Panc1 (cell line): ENCODE data around the gene CSTPP1. TPM values are rescaled to one million over a fixed set of nuclear protein-coding genes. Genes with fewer than 3 reads are reported as not detected.

Experiments used
- ATAC-seq: fragments of 200-7000 bp; cut with Tn5 transposase; 2 replicates; pipeline ENCODE4 v1.9.1; 2020; ENCODE audit warnings: mild to moderate bottlenecking, moderate library complexity
- BruUV-seq: library from RNA; stranded (reverse); fragments of 400-500 nt; replicated peaks from 2 replicates; lab custom pipeline; 2021; lab: Mats Ljungman, UMichigan
- CTCF ChIA-PET: fragments of 300-600 bp; sonication (Branson Sonifier 250); formaldehyde crosslinking; loops from one replicate; lab custom pipeline; 2022; ENCODE audit warnings: antibody characterized with exemption; lab: Charles Lee
- POLR2A ChIA-PET: fragments of 300-600 bp; sonication (Branson Sonifier 250); formaldehyde crosslinking; loops from one replicate; lab custom pipeline; 2022; ENCODE audit warnings: antibody characterized with exemption; lab: Charles Lee
- DNase-seq: peaks from one replicate; pipeline ENCODE4 v3.0.0-alpha.2; 2010; ENCODE audit warnings: low read depth, low spot score
- H3K27ac ChIP-seq: 2 replicates; pipeline ENCODE4 v1.5.1; 2011; ENCODE audit warnings: mild to moderate bottlenecking, low read length, inconsistent platforms
- H3K27me3 ChIP-seq: fragments of 200-500 bp; sonication (Bioruptor generic); 2 replicates; pipeline ENCODE4 v1.6.0; 2014; ENCODE audit warnings: low read length, inconsistent platforms; ENCODE audit not compliant: control insufficient read depth, insufficient read depth
- H3K36me3 ChIP-seq: fragments of 200-500 bp; sonication (Bioruptor generic); 2 replicates; pipeline ENCODE4 v1.5.1; 2014; ENCODE audit warnings: inconsistent platforms, mild to moderate bottlenecking, low read length, moderate library complexity; ENCODE audit not compliant: control insufficient read depth, insufficient read depth
- H3K4me1 ChIP-seq: 2 replicates; pipeline ENCODE4 v1.5.1; 2011; ENCODE audit warnings: inconsistent platforms, mild to moderate bottlenecking, low read length, moderate library complexity; ENCODE audit not compliant: control insufficient read depth, insufficient read depth
- H3K4me3 ChIP-seq, 2 experiments: 2 replicates each; pipeline ENCODE4 v1.5.1; 2011 to 2012; ENCODE audit warnings: low read depth in 2 of 2, low read length in 2 of 2, mild to moderate bottlenecking in 2 of 2, inconsistent platforms in 1 of 2, moderate library complexity in 1 of 2
- H3K9me3 ChIP-seq: fragments of 200-500 bp; sonication (Bioruptor generic); 2 replicates; pipeline ENCODE4 v1.5.1; 2014; ENCODE audit warnings: low read depth, mild to moderate bottlenecking, inconsistent platforms, low read length, moderate library complexity; ENCODE audit not compliant: control insufficient read depth, insufficient read depth
- POLR2AphosphoS5 ChIP-seq: IDR thresholded peaks from 2 replicates; pipeline ENCODE4 v1.6.1; 2012; ENCODE audit warnings: mild to moderate bottlenecking, low read depth, low read length, moderate library complexity
- SIN3A ChIP-seq: IDR thresholded peaks from 2 replicates; pipeline ENCODE4 v1.6.1; 2012; ENCODE audit warnings: low read depth, mild to moderate bottlenecking, low read length, moderate library complexity, borderline replicate concordance; ENCODE audit not compliant: insufficient read depth
- TCF7L2 ChIP-seq: IDR thresholded peaks from 2 replicates; pipeline ENCODE4 v1.6.1; 2011; ENCODE audit warnings: mild to moderate bottlenecking, low read depth, low read length, inconsistent platforms
- in situ Hi-C: cut with HindIII; loops from 2 replicates; pipeline ENCODE4 v1.10.0; 2016; ENCODE audit warnings: low sequenced_read_pairs, low pct_unique_long_range_greater_than_20kb
- intact Hi-C: fragments of 100-400 bp; cut with micrococcal nuclease; formaldehyde crosslinking; loops from one replicate; pipeline ENCODE4 v1.10.0; 2022; ENCODE audit not compliant: unreplicated experiment
- total RNA-seq: library from RNA; stranded (reverse); gene quantifications from one replicate; pipeline ENCODE4 v1.2.1, GENCODE V29; 2021; ENCODE audit not compliant: unreplicated experiment
- TF ChIP-seq, protein P1 (sequence below): fragments of 450-650 bp; IDR thresholded peaks from 2 replicates; pipeline ENCODE4 v1.5.1; 2017; ENCODE audit warnings: mild to moderate bottlenecking
- TF ChIP-seq, protein P2 (sequence below), 2 experiments: IDR thresholded peaks; 2 replicates each; pipeline ENCODE4 v1.6.1; 2011 to 2012; ENCODE audit warnings: low read depth in 2 of 2, control low read depth in 1 of 2, low read length in 1 of 2, mild to moderate bottlenecking in 1 of 2, moderate library complexity in 1 of 2; ENCODE audit not compliant: insufficient read depth in 1 of 2

Gene CSTPP1
- total RNA-seq, 1 experiment from 2014 or later: 29.0 TPM

DNA sequence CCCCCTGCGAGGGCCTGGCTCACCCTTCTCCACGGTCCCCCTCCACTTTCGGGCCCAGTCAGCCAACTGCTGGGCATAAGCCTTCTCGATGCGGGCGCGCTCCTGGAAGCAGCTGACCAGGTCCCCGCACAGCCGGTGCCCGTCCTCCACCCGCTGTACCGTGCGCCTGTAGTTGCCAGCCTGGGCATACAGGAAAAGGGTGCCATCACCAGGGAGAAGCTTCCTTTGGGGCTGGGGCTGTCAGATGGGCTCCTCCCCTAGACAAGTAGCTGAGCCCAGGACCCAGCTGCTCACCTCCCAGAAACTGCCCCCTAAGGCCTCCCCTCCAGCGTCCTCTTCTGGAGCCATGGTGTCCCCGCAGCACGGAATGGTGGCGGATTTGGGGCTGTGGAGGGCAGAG, 245.8 kb downstream of the CSTPP1 start:
- DNase-seq (no peak), ATAC-seq (no peak)
- no TSS peak for BruUV-seq
- intact Hi-C loops (no loop called here), in situ Hi-C loops (no loop called here)
- Histone ChIP-seq H3K27me3 (no peaks in the 10 kb centered on the region), H3K9me3 (no peaks in the 10 kb centered on the region), H3K4me3 (no peak overlapping the region), H3K27ac (no peak overlapping the region), H3K4me1 (peaks cover 19% of the 10 kb centered on the region), H3K36me3 (no peaks in the 10 kb centered on the region)
- CTCF ChIA-PET: interaction anchor here (0.6 kb wide), 1 partner anchor 19 kb away, joined by 5 read pairs; no protein-coding TSS in a partner anchor
- POLR2A ChIA-PET: interaction anchor here (1.0 kb wide), 1 partner anchor 32 kb away, joined by 6 read pairs; the partner anchor contains the start of gene DDB2
- no peak for TF ChIP-seq TCF7L2
- no peak for TF ChIP-seq POLR2AphosphoS5
- TF ChIP-seq, protein P1, sequence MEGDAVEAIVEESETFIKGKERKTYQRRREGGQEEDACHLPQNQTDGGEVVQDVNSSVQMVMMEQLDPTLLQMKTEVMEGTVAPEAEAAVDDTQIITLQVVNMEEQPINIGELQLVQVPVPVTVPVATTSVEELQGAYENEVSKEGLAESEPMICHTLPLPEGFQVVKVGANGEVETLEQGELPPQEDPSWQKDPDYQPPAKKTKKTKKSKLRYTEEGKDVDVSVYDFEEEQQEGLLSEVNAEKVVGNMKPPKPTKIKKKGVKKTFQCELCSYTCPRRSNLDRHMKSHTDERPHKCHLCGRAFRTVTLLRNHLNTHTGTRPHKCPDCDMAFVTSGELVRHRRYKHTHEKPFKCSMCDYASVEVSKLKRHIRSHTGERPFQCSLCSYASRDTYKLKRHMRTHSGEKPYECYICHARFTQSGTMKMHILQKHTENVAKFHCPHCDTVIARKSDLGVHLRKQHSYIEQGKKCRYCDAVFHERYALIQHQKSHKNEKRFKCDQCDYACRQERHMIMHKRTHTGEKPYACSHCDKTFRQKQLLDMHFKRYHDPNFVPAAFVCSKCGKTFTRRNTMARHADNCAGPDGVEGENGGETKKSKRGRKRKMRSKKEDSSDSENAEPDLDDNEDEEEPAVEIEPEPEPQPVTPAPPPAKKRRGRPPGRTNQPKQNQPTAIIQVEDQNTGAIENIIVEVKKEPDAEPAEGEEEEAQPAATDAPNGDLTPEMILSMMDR: no peak
- TF ChIP-seq SIN3A: no peak
- TF ChIP-seq, protein P2, sequence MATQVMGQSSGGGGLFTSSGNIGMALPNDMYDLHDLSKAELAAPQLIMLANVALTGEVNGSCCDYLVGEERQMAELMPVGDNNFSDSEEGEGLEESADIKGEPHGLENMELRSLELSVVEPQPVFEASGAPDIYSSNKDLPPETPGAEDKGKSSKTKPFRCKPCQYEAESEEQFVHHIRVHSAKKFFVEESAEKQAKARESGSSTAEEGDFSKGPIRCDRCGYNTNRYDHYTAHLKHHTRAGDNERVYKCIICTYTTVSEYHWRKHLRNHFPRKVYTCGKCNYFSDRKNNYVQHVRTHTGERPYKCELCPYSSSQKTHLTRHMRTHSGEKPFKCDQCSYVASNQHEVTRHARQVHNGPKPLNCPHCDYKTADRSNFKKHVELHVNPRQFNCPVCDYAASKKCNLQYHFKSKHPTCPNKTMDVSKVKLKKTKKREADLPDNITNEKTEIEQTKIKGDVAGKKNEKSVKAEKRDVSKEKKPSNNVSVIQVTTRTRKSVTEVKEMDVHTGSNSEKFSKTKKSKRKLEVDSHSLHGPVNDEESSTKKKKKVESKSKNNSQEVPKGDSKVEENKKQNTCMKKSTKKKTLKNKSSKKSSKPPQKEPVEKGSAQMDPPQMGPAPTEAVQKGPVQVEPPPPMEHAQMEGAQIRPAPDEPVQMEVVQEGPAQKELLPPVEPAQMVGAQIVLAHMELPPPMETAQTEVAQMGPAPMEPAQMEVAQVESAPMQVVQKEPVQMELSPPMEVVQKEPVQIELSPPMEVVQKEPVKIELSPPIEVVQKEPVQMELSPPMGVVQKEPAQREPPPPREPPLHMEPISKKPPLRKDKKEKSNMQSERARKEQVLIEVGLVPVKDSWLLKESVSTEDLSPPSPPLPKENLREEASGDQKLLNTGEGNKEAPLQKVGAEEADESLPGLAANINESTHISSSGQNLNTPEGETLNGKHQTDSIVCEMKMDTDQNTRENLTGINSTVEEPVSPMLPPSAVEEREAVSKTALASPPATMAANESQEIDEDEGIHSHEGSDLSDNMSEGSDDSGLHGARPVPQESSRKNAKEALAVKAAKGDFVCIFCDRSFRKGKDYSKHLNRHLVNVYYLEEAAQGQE (IDR thresholded peaks at IDR 0.05; ENCODE audit: insufficient read depth in 1 of 2, low read depth in 2 of 2, low read length in 1 of 2): no peak

DNA sequence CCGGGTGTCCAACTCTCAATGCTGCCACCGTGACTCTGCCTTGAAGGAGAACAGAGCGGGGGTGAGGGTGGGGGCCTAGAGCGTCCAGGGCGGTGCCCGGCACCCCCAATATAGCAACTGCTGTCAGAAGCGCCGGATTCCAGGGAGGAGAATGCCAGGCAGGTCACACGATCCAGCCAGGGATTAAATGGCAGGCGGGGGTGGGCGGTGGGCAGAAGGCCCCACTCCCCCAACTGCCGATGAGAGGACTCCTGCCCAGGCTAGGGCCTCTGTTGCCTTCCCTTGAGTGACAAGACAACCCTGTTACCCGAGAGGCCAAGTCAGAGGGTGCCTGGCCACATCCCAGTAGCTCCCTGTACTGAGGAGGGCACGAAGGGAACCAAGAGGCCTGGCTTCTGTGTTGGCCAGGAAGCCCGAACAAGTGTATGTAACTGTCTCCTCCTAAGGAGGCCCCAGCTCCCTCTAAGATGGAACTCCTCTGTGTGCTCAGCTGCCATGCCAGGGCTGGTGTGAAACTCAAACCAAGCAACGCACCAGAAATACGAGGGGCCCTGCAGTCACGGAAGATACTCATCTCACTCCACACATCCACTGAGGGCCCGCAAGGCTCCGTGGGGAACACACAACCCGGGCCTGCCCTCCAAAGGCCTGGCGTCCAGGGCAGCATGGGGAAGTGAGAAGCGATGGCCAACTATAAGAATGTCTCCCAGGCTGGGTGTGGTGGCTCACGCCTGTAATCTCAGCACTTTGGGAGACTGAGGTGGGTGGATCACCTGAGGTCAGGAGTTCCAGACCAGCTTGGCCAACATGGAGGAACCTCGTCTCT, 246.7 kb downstream of the CSTPP1 start:
- Histone ChIP-seq H3K9me3 (no peaks in the 10 kb centered on the region), H3K27ac (no peak overlapping the region), H3K4me3 (no peak overlapping the region), H3K4me1 (peaks cover 20% of the 10 kb centered on the region), H3K36me3 (no peaks in the 10 kb centered on the region), H3K27me3 (no peaks in the 10 kb centered on the region)
- ATAC-seq (no peak), DNase-seq (no peak)
- TF ChIP-seq SIN3A (no peak), TCF7L2 (no peak), POLR2AphosphoS5 (no peak)
- TF ChIP-seq, protein P2 (IDR thresholded peaks at IDR 0.05; ENCODE audit: insufficient read depth in 1 of 2, low read depth in 2 of 2, low read length in 1 of 2): no peak
- TF ChIP-seq, protein P1: no peak
- ChIA-PET CTCF (no interaction called here), POLR2A (interaction anchor here (1.0 kb wide), 1 partner anchor 31 kb away, joined by 6 read pairs; the partner anchor contains the start of gene DDB2)
- in situ Hi-C loops (no loop called here), intact Hi-C loops (no loop called here)
- no TSS peak for BruUV-seq
